Gastrocnemius medialis (tissue), 4 donors: ENCODE data around the gene FNDC3B.

Experiments used
- POLR2A ChIP-seq, 2 donors: fragments of 450-650 bp; IDR thresholded peaks; one replicate each; pipeline ENCODE4 v1.6.1; 2017; ENCODE audit warnings: antibody characterized with exemption in 2 of 2, mild to moderate bottlenecking in 2 of 2, moderate library complexity in 2 of 2
- TF ChIP-seq, protein P1 (sequence below), 5 experiments: fragments of 450-650 bp in 3 of 5; fragments of 200-600 bp in 2 of 5; sonication (generic) in 2 of 5; IDR thresholded peaks in 4 of 5; conservative IDR thresholded peaks in 1 of 5; 1 replicate in 4 of 5; 2 replicates in 1 of 5; pipeline ENCODE4 v1.5.1; 2016 to 2019; ENCODE audit warnings: antibody characterized with exemption in 5 of 5, mild to moderate bottlenecking in 3 of 5, moderate library complexity in 3 of 5

DNA sequence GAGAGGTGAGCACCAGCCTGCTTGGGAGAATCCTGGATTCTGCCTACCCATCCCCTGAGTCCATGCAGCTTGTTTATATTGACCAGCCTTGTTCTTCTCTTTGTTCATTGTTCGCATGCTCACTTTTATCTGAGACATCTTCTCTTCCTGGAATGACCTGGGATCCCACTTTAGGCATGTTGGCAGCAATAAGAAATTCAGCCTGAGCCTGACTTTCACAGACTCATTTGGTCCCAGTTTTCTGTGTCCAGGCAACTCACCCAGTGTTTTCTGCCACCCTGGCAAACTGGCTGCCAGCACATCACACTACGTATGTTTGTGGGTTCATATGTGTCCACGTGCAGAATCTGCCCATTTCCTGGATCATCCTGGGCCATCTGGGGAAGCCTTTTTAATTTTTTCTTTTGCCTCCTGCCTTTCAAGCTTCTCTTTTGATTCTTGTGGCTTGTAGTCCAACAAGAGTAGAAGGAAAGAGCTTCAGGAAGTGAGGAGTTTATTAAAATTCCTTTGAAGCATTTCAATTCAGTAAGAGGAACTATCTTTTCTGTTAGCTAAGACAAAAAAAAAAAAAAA, 199.9 kb downstream of the FNDC3B start:
- TF ChIP-seq, protein P1, sequence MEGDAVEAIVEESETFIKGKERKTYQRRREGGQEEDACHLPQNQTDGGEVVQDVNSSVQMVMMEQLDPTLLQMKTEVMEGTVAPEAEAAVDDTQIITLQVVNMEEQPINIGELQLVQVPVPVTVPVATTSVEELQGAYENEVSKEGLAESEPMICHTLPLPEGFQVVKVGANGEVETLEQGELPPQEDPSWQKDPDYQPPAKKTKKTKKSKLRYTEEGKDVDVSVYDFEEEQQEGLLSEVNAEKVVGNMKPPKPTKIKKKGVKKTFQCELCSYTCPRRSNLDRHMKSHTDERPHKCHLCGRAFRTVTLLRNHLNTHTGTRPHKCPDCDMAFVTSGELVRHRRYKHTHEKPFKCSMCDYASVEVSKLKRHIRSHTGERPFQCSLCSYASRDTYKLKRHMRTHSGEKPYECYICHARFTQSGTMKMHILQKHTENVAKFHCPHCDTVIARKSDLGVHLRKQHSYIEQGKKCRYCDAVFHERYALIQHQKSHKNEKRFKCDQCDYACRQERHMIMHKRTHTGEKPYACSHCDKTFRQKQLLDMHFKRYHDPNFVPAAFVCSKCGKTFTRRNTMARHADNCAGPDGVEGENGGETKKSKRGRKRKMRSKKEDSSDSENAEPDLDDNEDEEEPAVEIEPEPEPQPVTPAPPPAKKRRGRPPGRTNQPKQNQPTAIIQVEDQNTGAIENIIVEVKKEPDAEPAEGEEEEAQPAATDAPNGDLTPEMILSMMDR (IDR thresholded peaks at IDR 0.05 in 4 of 5, conservative IDR thresholded peaks at IDR 0.05 in 1 of 5): no peak
- no peak for TF ChIP-seq POLR2A (IDR thresholded peaks at IDR 0.05)
